Glomerular visceral epithelial cell (primary cell): ENCODE results near the gene PCMT1.
A peak's percentile ranks its signal among the peaks of the same experiment; 100 is the strongest.
"Not testable (repeated sequence)": the region's sequence is repeated elsewhere in the genome, so short reads cannot be mapped to it uniquely, and the experiment has no call there.

Source experiments
- DNase-seq: peaks from one replicate; pipeline ENCODE4 v3.0.0-alpha.2; 2016; ENCODE audit errors: extremely low spot score

The PCMT1 gene

DNA sequence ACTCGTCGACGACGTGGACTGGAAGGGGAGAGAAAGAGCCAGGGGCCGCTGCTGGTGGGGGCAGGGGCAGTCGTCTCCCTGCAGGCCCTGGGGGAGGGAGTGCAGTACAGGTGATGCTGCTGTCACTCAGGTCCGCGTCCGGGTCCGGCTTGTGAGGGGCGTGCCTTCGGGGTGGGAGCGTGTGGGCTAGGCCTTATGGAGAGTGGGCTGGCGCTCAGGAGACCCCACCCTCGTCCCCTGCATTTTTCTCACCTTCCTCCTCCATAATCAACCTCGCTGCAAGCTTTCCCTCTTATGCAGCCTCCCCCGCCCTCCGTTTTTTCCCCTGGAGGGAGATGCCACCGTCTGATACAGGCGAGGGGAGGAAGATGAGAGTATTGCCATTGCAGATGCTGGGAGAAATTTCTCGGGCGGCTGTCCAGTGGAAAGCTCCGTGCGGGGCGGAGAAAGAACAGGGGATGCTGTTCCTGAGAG, 632 bp downstream of the PCMT1 start:
- peak; percentile 83 for DNase-seq

- no peak for DNase-seq
These were observed 1.7 kb downstream of the PCMT1 start for GRCh38 chr6:149751239-149751638.

DNA sequence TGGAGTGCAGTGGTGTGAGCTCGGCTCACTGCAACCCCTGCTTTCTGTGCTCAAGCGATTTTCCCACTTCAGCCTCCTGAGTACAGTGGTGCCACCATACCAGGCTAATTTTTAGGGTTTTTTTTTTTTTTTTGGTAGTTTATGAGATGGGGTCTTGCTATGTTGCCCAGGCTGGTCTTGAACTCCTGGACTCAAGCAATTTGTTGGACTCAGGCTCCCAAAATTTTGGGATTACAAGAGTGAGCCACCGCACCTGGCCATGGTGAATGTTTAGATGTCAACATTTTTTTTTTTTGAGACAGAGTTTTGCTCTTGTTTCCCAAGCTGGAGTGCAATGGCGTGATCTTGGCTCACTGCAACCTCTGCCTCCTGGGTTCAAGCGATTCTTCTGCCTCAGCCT, 2.4 kb downstream of the PCMT1 start:
- DNase-seq, result not testable (repeated sequence)

DNA sequence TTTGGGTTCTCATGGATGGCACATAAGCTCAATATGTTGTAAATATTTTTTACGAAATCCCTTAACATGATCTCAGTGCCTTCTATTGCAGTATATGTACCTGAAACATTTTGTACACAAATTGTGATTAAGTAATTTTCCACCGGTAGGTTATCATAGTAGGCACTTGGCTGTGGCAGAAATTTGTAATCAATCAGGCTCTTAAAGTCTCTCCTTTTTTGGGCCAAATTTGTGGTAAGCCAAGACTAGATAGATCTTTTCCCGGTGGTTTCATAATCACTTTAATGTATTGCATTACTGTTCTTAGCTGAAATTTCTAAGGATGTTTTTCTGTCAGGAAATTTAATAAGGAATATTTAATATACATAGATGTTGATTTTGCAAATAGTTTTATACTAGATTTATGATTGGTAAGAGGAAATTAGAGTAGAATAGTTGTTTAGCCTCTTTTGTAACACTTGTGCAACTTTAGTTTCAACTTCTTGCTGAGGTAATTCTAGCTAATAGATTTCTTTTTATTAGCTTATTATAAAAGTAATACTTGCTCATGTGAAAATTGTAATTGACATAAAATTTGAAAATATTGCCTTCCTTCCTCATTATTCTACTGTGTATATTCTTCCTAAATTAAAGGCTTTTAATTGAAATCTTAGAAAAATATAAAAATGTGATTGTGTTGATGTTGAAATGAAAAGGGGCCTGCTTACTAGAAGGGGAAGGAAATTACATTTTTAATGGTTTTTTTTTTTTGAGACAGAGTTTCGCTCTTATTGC, 3.2 kb downstream of the PCMT1 start:
- DNase-seq, result no peak

DNA sequence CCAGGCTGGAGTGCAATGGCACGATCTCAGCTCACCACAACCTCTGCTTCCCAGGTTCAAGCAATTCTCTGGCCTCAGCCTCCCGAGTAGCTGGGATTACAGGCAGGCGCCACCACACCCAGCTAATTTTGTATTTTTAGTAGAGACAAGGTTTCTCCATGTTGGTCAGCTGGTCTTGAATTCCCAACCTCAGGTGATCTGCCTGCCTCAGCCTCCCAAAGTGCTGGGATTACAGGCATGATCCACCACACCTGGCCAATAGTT, 3.8 kb downstream of the PCMT1 start:
- not testable (repeated sequence) for DNase-seq

DNA sequence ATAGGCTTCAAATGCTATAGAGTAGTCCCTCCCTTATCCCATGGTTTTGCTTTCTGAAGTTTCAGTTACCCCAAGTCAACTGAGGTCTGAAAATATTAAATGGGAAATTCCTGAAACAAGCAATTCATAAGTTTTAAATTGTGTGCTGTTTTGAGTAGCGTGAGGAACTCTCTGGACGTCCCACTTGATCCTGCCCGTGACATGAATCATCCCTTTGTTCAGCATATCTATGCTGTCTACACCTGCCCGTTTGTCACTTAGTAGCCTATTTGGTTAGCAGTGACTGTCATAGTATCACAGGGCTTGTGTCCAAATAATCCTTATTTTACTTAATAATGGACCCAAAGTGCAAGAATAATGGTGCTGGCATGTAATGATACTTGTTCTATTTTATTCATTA, 5.0 kb downstream of the PCMT1 start:
- no peak for DNase-seq

DNA sequence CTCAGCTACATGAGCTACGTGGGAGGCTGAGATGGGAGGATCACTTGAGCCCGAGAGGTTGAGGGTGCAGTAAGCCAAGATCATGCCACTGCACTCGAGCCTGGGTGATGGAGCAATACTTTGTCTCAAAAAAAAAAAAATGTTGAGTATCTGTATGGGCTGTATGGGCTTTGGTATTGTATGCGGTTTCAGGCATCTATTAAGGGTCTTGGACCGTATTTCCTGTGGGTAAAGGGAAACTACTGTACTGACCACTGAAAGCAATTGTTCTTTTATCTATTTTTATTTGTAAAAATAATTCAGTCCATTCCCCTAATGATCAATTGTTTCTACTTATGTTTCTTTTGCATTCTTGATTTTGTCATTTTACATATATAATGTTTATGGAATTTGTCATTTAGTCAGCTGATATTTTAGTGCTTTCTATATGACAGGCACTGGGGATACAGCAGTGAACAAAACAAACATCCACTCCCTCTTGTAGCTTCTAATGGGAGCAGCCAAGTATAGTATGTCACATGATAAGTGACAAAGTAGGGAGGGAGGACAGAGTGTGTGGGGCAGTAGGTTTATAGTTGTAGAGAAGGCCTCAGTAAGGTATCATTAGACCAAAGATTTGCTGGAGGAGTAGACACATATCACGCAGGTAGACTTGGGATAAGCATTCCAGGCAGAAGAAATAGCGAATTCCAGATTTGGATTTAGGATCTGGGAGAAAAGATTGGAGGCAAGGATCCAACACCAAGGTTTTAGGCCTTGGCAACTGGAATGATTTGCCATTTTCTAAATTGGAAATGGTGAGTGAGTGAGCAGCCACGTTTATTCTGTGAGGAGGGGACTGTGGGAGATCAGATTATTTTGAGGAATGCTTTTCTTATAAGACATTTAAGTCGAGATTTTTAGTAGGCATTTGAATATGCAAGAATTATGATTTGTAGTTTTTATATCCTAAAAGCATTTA, 6.0 kb downstream of the PCMT1 start:
- DNase-seq, result no peak

GRCh38 chr6:149756261-149756636, 6.7 kb downstream of the PCMT1 start:
- DNase-seq, result no peak

DNA sequence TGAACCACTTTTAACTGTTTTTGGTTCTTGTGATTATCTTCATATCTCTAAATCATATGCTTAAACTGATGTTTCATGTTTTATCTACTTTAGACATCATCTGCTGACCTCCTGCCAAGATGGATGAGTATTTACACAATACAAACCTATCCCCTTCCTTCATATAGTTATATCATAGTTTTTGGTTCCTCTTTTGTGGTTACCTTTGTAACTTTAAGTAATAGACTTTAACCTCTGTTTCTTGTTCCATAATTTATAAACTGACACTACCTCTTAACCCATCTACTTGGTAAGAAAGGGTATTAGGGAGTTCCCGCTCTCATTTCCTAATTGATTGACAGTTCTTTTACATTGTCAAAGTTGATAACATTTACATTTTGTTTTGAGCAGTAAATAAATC, 11.9 kb downstream of the PCMT1 start:
- no peak for DNase-seq

- DNase-seq, result no peak
These were observed 14.3 kb downstream of the PCMT1 start for GRCh38 chr6:149763866-149764265.

DNA sequence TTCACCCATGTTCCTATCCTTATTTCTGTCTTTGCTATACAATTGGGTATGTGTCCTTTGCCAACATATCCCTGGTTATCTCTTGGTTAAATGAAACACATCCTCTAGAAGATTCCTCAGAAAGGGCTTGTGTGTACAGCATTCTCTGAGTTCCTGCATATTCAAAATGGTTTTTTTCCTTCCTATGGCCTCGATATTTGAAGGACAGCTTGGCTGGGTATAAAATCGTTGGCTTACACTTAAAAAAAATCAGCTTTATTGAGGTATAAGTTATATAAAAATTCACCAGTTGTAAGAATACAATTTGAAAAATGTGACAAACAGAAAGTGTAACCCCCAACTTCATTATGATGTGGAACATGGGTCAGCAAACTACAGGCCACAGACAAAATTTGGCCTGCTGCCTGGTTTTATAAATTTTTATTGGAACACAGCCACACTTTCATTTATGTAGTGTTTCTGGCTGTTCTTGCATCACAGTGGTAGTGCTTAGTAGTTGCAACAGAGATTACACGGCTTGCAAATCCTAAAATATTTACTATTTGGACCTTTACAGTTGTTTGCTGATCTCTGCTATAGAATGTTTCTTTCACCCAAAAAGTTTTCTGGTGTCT, 16.7 kb downstream of the PCMT1 start:
- DNase-seq, result peak; percentile 63

DNA sequence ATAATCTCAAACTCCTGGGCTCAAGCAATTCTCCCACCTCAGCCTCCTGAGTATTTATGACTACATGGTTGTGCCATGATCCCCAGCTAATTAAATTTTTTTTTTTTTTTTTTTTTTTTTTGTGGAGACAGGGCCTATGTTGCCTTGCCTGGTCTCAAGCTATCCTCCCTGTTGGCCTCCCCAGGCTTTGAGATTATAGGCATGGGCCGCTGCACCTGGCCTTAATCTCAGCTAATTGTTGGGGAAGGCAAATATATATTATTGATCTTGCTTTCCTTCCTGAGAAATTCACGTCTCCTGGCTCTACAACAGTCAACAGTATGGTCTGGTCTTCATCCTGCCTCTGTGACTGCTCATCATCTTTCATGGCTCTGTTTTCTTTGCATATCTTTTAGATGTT, 20.1 kb downstream of the PCMT1 start:
- no peak for DNase-seq

- no peak for DNase-seq
These were observed 21.6 kb downstream of the PCMT1 start for GRCh38 chr6:149771185-149771584.

DNA sequence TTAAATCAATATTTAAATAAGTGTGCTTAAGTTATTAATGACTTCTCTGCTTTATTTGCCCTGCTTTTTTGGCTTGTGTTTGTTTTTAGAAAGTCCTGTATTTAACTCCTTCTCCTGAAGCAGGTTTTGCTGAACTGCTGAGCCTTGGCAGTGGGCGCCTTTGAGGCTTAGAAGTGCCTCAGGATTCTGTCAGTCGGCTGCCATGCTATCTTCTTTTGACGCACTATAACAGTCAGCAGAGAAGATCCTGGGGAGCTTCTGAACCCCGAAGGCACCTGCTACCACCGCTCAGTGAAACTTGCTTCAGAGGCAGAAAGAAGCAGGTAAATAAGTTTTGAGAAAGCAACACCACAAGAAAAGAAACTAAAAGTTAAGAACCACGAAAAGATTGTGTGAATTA, 22.4 kb downstream of the PCMT1 start:
- no peak for DNase-seq

DNA sequence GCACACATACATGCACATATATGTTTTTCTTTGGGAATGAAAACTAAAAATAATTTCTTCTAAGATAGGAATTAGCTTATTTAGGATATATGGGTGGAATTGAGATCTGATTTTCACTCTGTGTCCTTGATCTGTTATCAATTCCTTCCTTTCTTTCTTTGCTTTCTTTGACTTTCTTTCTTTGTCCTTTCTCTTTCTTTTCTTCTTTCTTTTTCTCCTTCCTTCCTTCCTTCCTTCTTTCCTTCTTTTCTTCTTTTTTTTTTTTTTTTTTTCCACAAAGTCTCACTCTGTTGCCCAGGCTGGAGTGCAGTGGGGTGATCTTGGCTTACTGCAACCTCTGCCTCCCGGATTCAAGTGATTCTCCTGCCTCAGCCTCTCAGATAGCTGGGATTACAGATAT, 28.1 kb downstream of the PCMT1 start:
- DNase-seq, result no peak

GRCh38 chr6:149779644-149779963, 30.1 kb downstream of the PCMT1 start:
- no peak for DNase-seq

DNA sequence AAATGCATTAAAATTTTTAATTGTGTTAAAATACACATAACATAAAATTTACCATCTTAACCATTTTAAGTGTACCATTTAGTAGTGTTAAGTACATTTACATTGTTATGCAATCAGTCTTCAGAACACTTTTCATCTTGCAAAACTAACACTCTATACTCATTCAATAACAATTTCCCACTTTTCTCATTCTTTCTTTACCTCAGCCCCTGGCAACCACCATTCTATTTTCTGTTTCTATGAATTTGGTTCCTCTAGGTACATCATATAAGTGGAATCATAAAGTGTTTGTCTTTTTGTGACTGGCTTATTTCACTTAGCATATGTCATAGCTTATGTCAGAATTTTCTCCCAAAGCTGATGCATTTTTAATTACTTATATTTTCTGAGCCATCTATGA, 32.2 kb downstream of the PCMT1 start:
- no peak for DNase-seq

DNA sequence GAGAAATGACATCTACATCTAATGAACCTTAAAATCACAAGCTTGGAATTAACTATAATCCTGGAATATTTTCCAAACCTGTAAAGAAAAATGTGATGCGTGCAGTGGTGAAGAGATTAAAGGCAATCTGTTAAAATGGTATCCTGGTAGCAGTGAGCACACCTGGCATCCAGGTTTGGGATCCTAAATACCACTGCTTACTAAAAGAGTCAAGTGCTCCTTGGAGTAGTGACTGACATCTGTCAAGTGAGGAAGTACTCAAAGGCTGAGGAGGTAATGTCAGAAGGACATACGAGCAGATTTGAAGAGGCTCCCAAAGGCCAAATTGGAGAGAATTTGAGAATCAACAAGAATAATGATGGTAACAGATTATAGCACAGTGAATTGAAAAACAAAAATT, 32.8 kb downstream of the PCMT1 start:
- no peak for DNase-seq

DNA sequence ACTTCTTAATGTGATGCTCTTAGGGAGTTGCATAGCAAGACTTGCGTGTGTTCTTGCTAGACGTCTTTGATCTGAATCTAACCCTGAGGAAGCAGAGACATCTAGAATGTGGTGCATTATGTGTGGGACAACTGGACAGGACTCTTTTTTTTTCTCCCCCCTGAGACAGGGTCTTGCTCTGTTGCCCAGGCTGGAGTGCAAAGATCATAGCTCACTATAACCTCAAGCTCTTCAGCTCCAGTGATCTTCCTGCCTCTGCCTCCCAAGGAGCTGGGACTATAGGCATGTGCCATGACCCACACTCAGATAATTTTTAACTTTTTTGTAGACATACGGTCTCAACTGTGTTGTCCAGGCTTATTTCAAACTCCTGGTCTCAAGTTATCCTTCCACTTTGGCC, 34.0 kb downstream of the PCMT1 start:
- DNase-seq, result no peak

DNA sequence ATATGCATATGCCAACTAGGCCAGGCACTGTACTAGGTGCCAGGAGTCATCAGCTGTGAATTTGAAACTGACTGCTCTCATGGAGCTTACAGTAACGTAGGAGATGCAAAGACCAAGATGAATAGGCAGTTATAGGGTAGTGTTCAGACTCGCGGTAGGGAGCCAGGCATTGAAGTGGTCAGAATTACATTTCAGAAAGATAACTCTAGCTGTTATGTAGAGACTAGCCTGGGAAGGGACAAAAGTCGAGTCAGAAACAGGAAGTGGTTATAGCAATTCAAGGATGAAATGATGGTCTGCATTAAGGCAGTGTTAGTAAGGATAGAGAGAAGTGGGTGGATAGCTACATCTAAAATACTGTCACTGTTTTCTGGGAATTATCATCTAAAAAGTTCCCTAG, 56.6 kb downstream of the PCMT1 start:
- peak; percentile 4 for DNase-seq

DNA sequence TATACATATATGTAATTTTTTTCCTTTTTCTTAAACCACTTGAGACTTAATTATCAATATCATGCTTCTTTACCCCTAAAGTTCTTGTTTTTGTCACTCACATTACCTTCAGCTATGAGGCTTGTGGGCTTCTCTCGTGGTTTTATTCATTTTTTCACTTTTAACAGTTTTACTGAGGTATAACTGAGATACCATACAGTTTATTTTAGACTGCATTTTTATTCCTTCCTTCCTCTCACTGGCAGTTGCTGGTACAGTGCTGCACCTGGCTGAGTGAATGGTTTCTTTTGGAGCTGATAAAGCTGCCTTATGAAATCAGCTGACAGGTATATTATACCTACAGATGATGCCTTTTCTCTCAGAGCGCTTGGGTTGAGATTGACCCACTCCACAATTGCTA, 60.3 kb downstream of the PCMT1 start:
- DNase-seq, result no peak

DNA sequence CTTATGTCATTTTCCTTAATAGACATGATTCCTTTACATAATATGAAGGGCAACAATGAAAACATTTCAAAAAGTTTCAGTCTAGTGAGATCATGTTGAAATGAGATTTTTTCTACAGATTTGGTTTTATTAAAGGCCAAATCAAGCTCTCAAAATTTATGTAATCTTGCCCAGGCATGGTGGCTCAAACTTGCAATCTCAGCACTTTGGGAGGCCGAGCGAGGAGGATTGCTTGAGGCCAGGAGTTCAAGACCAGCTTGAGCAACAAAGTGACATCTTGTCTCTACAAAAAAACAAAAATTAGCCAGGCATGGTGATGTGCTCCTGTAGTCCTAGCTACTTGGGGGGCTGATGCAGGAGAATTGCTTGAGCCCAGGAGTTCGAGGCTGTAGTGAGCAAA, 63.8 kb downstream of the PCMT1 start:
- DNase-seq, result no peak

DNA sequence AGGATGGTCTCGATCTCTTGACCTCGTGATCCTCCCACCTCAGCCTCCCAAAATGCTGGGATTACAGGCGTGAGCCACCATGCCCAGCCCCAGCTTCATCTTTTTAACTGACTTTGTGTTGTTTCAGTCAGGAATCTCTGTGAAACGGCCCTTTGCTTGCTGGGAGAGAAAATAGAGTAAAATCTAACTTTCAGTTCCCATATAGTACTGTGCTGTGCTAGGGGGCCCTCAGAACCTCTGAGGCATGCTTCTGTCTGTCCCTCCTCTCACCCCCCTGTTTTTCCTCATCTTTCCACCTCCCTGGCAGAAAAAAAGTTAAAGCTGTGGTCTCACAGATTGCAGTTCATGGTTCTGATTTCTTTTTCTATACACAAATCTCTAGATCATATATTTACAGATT, 66.2 kb downstream of the PCMT1 start:
- no peak for DNase-seq
